HG02981 (cell line): ENCODE measurements around the gene CD99L2.

Experiments used
- ATAC-seq: cut with Tn5 transposase; IDR thresholded peaks from one replicate; pipeline ENCODE4 v1.9.1; 2021; ENCODE audit warnings: mild to moderate bottlenecking, moderate library complexity; ENCODE audit not compliant: unreplicated experiment

CD99L2 gene

DNA sequence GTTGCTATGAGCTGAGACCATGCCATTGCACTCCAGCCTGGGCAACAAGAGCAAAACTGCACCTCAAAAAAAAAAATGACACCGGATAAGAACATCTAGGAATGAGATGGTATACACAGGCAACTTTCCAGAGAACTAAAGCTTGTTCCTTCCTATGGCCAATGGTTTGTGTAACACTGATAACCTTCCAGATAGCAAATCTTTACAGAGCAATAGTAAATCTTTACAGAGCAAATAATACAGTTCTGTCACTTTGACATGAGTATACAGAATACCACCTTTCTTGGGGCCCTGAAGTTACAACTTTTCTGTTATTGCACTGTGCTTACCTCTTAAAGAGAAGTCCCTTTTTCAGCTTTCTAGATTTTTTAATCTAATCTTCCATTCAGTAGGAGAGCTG is 91.6 kb downstream of the CD99L2 start:
- ATAC-seq = no peak

DNA sequence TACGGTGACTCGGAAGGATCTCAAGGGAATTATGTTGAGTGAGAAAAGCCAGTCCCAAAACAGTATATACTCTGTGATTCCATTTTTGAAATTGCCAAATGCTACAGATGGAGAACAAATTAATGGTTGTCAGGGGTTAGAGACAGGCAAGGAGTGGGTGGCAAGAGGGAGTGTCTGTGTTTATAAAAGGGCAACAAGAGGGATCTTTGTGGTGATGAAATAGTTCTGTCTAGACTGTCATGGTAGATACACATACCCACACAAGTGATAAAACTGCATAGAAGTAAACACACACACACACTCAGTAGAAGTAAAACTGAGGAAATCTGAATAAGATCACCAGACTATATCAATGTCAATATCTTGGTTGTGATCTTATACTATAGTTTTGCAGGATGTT is 92.7 kb downstream of the CD99L2 start:
- ATAC-seq = no peak

DNA sequence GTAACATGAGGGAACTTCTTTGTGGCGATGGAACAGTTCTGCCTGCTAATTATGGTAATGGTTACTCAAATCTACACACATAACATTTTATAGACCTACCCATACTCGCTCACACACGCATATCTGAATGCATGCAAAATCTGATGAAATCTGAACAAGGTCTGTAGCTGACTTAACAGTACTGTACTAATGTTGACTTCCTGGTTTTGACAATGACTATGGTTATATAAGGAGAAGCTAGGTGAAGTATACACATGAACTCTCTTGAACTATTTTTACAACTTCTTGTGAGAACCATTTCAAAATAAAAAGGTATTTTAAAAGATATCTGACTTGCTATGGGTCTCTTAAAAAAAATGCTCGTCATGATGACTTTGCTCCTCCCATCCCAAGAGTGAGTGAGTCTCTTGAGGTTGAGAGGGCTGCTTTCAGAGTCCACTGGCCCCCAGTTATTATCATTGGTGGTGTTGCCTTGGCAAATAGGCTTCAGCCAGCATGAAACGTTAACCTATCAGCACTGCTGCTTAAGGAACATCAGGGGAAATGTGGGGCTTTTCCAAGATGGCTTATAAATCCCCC is 105.4 kb downstream of the CD99L2 start:
- ATAC-seq = no peak

DNA sequence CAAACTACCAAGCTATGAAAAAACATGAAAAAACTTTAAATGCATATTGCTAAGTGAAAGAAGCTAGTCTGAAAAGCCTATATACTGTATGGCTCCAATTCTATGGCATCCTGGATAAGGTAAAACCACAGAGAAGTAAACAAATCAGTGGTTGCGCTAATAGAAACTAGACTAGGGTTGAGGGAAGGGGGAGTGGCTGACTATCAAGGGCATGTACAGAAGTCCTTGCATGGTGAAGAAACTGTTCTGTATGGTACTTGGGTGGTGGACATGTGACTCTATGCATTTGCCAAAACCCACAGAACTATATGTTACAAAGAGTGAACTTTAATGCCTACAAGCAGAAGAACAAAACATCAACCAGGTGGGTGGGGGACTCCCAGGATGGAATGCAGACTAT is 108.4 kb downstream of the CD99L2 start:
- no peak for ATAC-seq

DNA sequence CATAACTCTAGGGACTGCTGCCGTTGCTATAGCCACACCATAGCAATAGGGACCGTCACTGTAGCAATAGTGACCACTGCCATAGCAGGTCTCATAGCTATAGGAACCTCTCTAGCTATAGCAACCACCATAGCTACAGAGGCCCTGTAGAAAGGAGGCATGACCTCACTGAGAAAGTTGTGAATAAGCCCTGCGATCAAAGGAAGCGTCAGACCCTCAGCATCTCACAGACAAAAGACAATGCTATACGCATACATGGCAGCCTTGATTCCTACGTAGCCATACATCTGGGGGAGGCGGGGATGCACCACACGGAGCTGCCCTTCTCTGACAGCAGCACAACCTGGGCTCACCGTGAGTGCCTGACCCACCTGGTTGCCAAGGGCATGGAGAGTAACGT is 116.8 kb downstream of the CD99L2 start:
- ATAC-seq = no peak

DNA sequence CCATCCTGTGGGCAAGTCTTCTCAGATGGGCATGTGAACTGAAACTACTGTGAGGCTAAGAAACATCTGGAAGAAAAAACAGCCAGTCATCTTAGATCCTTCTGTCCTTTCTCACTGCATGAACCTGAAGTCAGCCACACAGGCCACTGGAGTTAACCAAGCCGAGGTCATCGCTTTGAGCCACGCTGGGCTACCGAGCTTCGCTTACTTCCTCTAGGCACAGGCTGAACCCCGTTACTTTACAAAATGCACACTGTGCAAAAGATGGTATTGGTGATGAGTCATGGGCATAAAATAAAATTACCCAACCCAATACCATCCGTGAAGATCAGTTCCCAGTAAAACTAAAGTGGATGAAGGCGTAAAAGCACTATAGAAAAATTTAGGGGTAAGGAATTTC is 119.1 kb downstream of the CD99L2 start:
- no peak for ATAC-seq

DNA sequence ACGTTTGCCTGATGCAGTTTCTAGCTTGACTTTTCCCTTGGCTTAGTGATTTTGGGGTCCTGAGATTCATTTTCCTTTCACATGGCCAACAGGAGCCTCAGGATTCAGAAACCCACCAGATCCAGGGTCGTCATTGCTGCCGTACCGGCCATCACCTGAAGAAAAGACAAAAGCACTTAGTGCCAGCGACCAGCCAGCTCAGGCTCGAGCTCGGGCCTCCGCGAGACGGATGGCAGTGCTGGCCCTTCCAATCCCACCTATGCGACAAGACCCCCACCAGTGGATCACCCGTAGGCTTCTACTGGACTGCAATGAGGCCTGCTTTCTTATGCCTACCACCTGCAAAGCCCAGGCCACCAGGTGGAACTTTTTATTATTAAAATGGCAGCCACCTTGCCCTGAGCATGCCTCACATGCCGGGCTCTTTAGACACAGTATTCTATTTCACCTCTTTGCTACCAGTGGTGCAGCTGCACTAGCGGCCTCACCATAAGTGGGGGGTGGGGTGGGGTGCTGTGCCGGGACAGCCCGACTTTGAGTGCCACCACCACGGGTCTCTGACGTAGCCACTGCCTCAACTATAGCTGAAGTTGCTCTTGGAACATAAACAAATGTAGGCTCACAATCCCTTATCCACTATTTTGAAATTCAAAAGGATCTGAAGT is 121.0 kb downstream of the CD99L2 start:
- ATAC-seq = no peak

DNA sequence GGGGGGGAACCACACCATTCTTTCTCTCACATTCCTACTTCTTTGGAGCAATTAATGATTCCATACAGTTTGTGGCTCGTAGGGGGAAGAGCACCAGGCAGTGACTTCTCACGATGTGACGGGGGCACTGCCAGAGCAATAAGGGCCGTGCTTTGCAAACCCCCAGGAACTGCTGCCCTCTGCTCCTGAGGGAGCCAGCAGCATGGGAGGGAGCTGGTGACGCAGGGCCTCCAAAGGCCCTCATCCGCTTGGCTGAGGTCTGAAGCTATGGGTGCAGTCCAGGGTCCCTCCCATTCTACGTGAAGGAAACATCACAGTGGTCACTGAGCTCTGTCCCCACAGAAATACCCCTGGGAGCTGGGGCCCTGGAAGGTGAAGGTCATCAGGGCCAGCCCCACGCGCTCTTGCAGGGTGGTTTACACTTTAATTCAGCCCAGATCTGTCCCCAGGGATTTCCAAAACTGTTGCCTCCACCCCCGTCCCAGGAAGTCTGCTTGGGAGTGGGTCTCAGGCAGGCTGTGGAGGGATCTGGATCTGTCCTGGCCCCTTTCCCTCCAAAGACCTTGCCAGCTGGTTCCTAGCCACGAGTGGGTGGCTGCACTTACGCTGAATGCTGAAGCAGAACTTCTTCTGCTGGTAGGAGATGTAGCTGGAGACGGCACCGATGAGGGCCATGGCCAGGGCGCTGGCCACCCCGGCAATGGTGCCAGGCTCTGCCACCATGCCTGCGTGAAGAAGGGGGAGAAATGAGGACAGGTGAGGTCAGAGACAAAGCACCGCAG is 122.7 kb downstream of the CD99L2 start:
- ATAC-seq = no peak

DNA sequence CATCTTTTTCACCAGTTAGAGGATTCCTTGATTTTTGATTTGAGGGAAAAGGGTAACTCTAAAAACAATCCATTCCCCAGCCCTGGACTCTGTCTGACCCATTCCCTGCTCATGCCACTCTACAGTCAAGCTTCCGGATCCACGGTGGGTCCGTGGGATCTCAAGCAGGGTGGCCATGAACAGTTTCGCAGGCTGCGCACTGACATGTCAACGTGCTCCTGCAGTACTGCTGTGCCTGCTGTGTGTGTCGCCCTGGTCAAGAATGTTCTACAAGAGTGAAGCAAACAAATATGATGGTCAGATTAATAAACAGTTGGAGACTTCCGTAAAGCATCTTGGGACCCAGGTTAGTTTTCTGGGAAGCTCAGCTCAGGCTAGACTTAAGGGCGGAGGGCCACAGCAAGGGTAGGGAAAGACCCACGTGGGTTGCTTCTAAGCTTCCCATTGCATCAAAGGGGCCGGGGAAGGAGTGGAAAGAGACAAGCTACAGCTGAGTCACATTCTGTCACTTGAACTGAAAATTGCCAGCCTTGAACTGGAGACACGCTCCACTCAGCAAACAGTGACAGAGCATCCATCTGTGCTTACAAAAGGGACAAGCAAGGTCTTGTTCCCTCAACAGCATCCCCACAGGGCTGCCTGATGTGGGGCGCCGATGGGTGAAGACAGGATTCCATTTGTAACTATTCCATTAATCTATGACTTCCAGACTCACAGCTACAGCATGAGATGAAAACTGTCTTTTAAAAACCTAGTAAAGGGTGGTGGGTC is 123.5 kb downstream of the CD99L2 start:
- no peak for ATAC-seq

DNA sequence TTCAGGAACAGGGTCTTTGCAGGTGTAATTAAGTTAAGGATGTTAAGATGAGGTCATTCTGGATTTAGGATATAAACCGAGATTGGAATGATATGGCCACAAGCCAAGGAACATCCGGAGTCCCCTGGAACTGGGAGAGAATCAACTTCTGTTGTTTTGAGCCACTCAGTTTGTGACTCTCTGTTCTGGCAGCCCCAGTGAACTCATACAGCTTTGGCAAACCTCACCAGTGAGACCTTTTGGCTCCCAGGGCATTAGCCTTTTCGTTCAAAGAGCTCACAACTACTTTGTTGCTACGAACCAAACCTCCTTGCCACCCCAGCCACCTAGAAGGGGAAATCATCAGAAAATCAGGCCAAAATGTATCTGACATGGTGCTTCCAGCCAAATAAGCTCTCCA is 124.8 kb downstream of the CD99L2 start:
- ATAC-seq = no peak

DNA sequence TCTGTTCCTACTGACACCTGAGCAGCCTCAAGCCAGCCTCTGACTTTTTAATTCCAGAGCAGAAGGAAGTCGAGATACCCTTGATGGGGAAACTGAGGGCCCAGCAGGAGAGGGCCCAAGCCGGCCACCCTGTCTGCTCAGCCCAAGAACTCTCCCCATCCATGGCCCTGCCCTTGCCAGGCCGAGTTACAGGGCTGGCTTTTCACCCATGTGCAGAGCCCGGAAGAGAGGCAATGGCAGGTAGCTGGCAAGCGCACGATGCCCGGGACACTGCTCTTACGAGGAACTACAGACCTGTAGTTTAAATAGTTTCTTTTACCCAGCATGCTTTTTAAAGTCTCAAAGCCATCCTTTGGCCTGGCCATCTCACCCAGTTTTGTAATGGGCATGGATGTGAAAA is 125.4 kb downstream of the CD99L2 start:
- no peak for ATAC-seq

DNA sequence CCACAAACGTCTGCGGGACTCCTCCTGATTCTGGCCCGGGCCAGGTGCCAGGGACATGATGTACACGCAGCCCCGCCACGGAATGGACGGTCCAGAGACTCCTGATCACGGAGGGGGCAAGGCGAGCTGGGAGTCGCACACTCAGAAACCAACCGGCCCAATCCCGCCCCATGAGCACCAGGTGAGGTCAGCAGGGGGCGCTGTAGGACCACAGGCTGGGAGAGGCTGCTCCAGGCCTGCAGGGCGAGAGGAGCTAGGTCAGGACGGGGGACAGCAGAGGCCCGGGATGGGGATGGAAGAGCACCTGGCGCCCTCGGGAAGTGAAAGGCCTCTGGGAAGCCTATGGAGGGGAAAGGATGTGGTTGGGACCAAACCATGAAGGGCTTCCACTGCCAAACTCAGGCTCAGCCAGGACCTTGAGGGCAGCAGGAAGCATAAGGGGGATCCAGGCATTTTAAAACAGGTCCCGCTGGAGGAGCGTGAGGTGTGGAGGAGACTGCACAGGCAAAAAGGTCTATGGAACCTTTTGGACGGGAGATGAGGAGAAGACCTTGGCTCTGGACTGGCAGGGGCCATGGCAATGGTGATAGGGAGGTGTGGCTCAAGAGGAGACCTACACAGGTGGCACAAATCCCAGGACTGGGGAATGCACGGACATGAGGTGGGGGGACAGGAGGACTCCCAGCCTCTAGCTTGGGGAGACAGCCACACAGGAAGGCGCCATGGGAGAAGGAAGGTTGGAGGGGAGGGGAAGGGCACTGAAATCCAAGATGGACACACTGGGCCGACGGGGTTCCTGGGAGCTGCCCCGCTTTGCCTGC is 126.1 kb downstream of the CD99L2 start:
- ATAC-seq = peak; percentile 95

DNA sequence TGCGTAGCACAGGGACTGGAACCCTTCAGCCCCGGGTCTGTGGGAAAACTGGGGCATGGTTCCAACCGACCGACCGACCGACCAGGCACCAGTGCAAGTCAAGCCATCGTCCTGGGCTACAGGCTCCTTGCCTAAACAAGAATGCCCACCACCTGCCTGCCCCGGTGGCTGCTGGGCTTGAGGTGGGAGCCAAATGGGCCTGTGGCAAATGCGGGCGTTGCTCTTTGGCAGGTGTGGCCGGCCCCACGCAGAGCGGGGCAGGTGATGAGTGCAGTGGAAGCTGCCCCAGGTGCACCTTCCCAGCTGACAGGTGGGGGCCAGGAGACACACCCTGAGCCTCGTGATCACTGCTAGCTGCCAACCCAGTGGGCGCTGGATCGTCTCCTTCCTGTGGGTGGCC is 127.4 kb downstream of the CD99L2 start:
- ATAC-seq = no peak

DNA sequence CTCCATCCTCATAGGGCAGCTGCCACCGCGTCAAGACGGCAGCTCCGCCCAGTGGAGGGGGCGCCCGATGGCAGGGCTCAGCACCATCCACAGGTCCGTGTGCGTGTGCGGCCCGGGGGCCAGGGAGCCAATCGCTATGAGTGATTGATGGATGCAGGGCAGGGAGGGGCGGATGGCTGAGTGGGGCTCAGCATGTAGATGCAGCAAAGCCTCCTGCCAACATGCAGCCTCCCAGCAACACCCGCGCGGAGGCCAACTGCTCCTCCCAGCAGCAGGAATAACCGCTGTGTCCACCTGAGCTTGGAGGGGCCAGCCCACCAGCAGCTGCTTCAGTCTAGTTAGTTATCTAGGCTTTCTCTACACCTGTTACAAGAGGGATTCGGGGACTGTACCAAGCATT is 127.8 kb downstream of the CD99L2 start:
- no peak for ATAC-seq

DNA sequence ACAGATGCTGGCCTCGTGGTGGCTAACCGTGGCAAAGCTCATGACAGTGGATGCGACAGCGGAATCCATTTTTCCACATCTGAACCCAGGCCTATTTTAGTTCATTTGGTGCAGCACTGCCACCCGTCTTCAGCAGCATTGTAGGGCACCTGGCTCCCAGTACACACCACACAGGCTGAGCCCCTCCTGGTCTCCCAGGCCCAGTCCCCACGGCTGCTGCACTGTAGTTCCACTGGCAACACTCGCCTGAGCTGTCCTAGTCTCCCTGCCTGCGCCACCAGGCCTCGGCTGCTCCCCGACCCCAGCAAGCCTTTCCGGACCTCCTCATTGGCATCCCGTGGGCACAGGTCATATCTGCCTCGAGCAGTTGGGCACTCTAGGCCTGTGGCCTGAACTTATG is 129.1 kb downstream of the CD99L2 start:
- no peak for ATAC-seq

DNA sequence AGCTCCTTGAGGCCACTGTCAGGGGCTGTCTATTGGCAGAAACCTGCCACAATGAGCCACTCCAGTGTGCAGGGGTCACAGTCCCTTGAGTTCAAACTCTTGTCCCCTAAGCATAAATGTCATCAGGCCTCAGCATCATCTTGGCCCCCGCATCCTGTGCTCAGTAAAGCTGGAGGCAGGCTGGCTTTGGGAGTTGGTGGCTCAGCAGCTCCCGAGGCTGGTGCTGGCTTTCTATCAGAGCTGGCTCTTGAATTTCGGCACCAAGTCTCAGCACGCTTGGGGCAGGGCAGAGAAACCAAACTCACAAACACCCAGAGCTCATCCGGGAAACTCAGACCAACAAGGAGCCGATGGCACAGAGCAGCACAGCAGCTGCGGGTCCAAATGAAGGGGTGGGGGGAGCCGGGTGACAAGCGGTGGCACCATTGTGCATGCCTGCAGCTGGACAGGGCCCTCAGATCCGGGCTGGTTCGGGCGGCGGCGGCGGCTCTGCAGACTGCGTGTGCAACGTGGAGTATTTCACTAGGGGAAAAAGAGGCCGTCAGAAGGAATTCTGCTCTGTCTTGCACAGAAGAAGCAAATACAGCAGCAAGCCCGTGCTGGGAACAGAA is 129.8 kb downstream of the CD99L2 start:
- no peak for ATAC-seq

DNA sequence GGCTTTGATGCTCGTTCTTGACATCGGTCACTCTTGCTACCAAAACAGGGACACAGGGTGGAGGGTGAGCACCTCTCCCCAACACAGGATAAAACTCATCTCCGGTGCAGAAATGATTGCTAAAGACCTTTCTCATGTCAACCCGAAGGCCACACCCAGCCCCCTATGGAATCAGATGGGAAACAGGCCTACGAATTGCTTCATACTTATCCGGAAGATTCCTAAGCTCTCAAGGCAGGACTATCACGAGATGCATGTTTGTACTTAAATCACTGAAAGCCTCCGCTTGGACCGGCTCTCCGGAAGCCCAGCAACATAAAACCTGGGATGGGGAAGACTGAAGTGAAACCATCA is 130.4 kb downstream of the CD99L2 start:
- ATAC-seq = no peak

DNA sequence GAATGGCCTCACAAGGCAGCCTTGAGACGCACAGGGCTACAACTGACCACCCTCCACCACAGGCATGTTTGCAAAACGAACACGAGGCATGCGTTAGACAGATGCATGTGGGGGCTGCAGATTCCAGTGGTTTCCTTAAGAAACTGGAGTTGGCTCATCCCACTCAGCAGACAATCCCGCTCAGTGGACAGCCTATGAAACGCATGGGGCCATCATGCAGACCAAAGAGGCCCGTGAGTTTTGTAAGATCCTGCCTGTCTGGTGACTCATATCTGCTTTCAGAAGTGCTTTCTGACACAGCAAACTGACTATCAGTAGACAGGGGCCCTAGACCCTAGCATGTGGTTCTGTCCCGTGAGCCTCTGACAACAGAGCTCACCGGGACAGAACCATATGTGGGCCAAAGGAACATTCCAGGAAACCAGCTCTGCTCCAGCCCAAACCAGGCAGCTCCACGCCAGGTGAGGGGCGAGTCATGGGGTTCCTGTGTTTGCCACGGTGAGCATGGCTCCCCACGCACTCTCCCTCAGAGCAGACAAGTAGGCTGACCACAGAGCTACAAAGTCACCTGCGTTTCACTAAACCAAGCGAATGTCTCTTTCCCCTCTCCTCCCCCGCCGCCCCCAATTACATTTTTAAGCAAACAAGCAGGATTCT is 130.9 kb downstream of the CD99L2 start:
- ATAC-seq = no peak

DNA sequence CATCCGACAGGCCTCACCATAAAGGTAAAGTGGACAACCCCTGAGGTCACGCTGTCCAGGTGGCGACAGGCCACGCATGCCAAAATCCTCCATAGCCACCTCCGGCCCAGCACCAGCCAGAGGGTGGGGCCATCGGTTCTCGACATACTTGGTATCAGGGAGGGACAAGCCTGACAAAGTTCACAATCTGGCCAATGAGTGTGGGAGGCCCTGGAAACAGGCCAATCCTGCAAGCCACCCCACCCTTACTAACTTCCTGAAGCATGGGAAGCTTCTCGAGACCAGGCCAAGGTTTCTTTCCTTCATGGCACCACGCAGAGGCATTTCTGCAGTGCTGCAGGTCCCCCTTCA is 131.4 kb downstream of the CD99L2 start:
- ATAC-seq = no peak
